Measurements from ENCODE around the gene NOP9.

Gene NOP9

GRCh38 chr14:24281636-24282035 lies 18.0 kb upstream of the NOP9 start:
- TF ChIP-seq CTCF (IDR thresholded peaks at IDR 0.05), result no peak
- H3K27ac Mint-ChIP-seq, result no peak overlapping the region
- no peaks in the 10 kb centered on the region for H3K9me3 Mint-ChIP-seq
- H3K27me3 Mint-ChIP-seq (ENCODE audit: low read depth, poor library complexity), result peaks cover 11% of the 10 kb centered on the region
- no peaks in the 10 kb centered on the region for H3K36me3 Mint-ChIP-seq (ENCODE audit: low read depth)
- DNase-seq, result no peak
- H3K4me1 Mint-ChIP-seq, result no peaks in the 10 kb centered on the region
- no peak overlapping the region for H3K4me3 Mint-ChIP-seq

- no peak for TF ChIP-seq CTCF (IDR thresholded peaks at IDR 0.05)
- no peak overlapping the region for H3K27ac Mint-ChIP-seq
- no peak for DNase-seq
Observed at GRCh38 chr14:24282736-24283135, 16.9 kb upstream of the NOP9 start.

GRCh38 chr14:24283796-24284460 lies 15.7 kb upstream of the NOP9 start:
- H3K27ac Mint-ChIP-seq, result no peak overlapping the region
- TF ChIP-seq CTCF (IDR thresholded peaks at IDR 0.05), result no peak
- peaks cover 4% of the 10 kb centered on the region for H3K27me3 Mint-ChIP-seq (ENCODE audit: low read depth, poor library complexity)
- no peak for DNase-seq
- H3K9me3 Mint-ChIP-seq, result no peaks in the 10 kb centered on the region
- H3K4me3 Mint-ChIP-seq, result no peak overlapping the region
- no peaks in the 10 kb centered on the region for H3K36me3 Mint-ChIP-seq (ENCODE audit: low read depth)
- peaks cover 10% of the 10 kb centered on the region for H3K4me1 Mint-ChIP-seq

More at GRCh38 chr14:24282736-24283135, 16.9 kb upstream of the NOP9 start:
- Mint-ChIP-seq H3K9me3 (no peaks in the 10 kb centered on the region), H3K4me1 (peaks cover 6% of the 10 kb centered on the region), H3K36me3 (ENCODE audit: low read depth) (no peaks in the 10 kb centered on the region), H3K4me3 (no peak overlapping the region), H3K27me3 (ENCODE audit: low read depth, poor library complexity) (peaks cover 4% of the 10 kb centered on the region)

GRCh38 chr14:24284501-24285035 lies 15.1 kb upstream of the NOP9 start:
- Mint-ChIP-seq H3K36me3 (ENCODE audit: low read depth) (no peaks in the 10 kb centered on the region), H3K4me1 (peaks cover 10% of the 10 kb centered on the region), H3K9me3 (no peaks in the 10 kb centered on the region), H3K27ac (no peak overlapping the region), H3K4me3 (no peak overlapping the region), H3K27me3 (ENCODE audit: low read depth, poor library complexity) (peaks cover 4% of the 10 kb centered on the region)
- TF ChIP-seq CTCF (IDR thresholded peaks at IDR 0.05), result no peak
- DNase-seq, result no peak

- Mint-ChIP-seq H3K9me3 (no peaks in the 10 kb centered on the region), H3K4me1 (peaks cover 10% of the 10 kb centered on the region), H3K36me3 (ENCODE audit: low read depth) (no peaks in the 10 kb centered on the region), H3K27me3 (ENCODE audit: low read depth, poor library complexity) (peaks cover 4% of the 10 kb centered on the region), H3K27ac (no peak overlapping the region), H3K4me3 (no peak overlapping the region)
- no peak for TF ChIP-seq CTCF (IDR thresholded peaks at IDR 0.05)
- no peak for DNase-seq
Observed at GRCh38 chr14:24285351-24285750, 14.3 kb upstream of the NOP9 start.

GRCh38 chr14:24286996-24287395 lies 12.7 kb upstream of the NOP9 start:
- no peaks in the 10 kb centered on the region for H3K36me3 Mint-ChIP-seq (ENCODE audit: low read depth)
- peaks cover 10% of the 10 kb centered on the region for H3K4me1 Mint-ChIP-seq
- no peak overlapping the region for H3K27ac Mint-ChIP-seq
- TF ChIP-seq CTCF (IDR thresholded peaks at IDR 0.05), result no peak
- H3K9me3 Mint-ChIP-seq, result no peaks in the 10 kb centered on the region
- peaks cover 2% of the 10 kb centered on the region for H3K27me3 Mint-ChIP-seq (ENCODE audit: low read depth, poor library complexity)
- no peak overlapping the region for H3K4me3 Mint-ChIP-seq
- no peak for DNase-seq

Data from nephron progenitor cell (in vitro differentiated cells).